GM12873 (cell line): ENCODE results near the gene FAM3C.

Source experiments
- TF ChIP-seq, protein P1 (sequence below): IDR thresholded peaks from 2 replicates; pipeline ENCODE4 v1.5.1; 2012; ENCODE audit warnings: low read depth, mild to moderate bottlenecking, moderate library complexity, low read length, control low read depth; ENCODE audit not compliant: insufficient read depth; ENCODE audit errors: missing control alignments

FAM3C gene

DNA sequence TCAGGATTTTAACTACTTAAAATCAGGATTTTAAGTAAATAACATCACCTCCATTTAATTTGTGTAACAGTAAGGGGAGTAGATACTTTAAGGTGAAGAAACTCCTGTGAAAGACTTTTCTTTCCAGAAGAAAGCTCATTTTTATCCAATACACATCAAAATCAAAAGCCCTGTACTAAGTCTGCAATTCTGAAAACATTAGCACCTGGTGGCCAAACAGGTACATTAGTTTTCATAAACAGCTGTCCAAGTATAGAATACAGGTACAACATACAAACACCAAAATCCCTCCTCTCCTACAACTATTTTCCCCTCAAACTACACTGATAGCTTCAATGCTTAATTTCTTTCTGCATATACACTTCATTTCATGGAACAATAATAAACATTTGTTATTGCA is 22.9 kb downstream of the FAM3C start:
- TF ChIP-seq, protein P1, sequence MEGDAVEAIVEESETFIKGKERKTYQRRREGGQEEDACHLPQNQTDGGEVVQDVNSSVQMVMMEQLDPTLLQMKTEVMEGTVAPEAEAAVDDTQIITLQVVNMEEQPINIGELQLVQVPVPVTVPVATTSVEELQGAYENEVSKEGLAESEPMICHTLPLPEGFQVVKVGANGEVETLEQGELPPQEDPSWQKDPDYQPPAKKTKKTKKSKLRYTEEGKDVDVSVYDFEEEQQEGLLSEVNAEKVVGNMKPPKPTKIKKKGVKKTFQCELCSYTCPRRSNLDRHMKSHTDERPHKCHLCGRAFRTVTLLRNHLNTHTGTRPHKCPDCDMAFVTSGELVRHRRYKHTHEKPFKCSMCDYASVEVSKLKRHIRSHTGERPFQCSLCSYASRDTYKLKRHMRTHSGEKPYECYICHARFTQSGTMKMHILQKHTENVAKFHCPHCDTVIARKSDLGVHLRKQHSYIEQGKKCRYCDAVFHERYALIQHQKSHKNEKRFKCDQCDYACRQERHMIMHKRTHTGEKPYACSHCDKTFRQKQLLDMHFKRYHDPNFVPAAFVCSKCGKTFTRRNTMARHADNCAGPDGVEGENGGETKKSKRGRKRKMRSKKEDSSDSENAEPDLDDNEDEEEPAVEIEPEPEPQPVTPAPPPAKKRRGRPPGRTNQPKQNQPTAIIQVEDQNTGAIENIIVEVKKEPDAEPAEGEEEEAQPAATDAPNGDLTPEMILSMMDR = peak; percentile 26

DNA sequence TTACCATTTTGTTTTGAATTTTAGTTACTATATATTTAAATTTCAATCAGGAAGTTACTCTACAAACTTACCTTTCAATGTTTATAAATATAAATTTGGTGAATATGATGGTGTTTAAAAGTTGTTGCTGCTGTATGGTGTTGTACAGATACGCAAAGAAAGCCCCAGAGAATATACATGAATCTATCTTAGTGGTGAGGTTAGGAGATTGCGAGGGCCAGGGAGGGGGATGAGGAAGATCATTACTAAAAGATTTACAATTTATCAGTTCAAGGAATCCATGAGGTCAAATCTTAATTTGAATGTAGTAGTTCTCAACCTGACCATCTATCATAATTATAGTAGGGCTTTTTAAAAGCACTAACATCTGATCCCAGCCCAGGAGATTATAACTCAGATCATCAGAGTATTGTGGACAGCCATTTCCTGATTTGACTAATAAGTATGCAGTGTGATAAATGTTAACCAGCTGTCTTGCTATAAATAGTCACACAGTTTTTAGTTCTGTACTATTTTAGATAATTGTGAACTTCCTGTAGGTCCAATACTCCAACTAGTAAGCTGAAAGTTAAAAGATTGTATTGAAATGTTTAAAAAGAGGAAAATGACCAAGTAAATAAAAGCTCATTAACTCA is 23.6 kb downstream of the FAM3C start:
- TF ChIP-seq, protein P1 = no peak

DNA sequence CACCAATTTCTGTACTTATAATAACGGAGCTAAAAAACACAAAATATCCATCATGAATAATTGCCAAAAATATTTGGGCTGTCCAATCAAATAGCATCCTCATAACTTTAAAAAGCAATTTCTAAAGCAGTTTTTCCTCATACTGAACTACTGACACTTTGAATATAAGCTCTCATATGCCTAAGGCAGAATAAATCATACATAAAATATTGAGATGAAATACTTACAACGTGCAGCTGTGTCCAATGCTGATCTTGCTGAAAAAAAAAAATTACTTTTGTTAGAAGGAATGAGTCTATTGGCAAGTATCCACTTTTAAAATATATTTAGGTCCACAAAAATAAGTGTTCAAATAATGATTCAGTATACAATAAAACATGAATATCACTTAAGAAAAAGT is 24.2 kb downstream of the FAM3C start:
- TF ChIP-seq, protein P1 = no peak

DNA sequence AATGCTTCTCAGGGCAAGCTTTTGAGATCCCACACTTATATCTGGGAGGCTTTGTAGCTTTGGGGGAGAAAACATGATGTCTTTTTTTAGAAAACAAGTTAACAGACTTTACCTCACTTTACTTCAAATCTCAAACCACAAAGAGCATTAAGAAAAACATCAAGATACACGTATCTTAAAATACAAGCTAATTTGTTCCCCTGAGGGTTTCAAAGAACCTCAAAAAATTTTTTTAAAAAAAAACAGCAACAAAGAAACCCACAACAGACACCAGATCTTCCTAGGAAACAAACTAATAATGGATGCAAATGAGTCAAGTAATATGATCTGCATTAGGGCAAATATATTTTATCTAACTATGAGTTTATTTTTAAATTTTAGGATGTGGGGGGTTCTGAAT is 24.7 kb downstream of the FAM3C start:
- TF ChIP-seq, protein P1 = no peak

DNA sequence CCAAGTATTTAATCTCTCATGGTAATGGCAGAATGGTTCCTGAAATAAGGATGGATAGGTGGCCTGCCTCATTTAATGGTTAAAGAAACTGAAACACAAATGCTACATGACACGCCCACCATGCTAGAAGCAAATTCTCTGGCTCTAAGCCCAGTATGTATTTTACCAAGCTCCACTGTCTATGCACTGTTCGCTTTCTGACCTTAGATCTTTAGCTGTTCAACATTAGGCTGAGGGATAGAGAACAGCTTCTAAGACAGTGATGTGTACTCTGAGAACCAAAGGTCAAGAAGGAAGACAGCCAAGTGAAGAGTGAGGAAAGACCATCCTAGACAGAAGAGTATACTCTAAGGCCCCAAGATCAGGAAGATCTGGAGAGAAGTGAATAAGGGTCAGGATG is 26.6 kb downstream of the FAM3C start:
- TF ChIP-seq, protein P1 = no peak

DNA sequence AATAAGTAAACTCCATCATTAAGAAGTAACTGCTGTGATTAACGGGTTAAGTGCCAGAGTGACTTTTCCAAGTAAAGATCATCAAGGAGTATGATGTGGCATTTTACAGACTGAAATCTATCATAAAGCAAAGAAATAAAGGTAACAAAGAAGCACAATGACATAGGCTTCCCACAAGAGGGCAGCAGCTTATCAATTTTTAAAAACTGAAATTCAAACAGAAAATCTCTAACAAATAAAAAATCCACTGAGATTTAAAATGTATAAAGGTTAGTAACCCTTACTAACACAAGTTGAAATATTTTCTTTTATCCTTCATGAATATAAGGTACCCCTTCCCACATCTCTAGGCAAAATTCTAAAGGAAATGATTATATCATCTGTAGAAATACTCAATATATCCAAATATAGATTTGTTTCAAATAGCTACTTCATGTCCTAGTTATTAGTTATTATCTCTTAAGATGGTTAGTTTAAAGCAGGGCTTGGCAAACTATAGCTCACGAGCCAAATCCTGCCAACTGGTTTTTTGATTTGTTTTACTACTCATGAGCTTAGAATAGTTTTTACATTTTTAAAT is 29.2 kb downstream of the FAM3C start:
- TF ChIP-seq, protein P1 = peak; percentile 60

DNA sequence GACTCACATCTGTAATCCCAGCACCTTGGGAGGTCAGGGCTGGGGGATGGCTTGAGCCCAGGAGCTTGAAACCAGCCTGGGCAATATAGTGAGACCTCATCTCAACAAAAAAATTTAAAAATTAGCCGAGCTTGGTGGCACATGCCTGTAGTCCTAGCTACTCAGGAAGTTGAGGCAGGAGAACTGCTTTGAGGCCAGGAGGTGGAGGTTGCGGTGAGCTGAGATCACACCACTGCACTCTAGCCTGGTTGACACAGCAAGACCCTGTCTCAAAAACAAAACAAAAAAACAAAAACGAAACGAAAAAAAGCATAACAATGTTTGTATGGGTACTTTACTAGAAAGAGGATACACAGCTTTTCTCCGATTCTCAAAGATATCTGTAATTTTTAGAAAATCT is 35.5 kb downstream of the FAM3C start:
- TF ChIP-seq, protein P1 = no peak

DNA sequence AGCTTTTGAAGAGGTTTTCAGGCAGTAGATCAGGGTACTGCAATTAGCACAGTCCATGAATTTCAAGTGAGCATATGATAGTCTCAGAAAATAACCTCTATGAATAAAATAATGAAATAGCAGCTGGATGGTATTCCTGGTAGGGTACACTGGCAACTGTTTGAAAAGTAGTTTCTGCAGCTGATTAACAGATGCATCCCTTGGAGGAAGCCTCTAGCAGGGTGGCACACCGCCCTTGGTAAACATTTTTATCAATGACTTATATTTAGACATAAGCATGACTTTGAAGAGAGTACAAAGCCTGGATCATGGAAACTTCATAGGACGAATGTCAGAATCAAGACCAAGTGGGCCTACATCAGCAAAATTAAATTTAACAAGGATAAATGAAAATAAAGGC is 40.5 kb downstream of the FAM3C start:
- TF ChIP-seq, protein P1 = no peak
